RWPE2 (cell line): ENCODE measurements around the gene NCAM2.

ENCODE experiments used
- ATAC-seq: fragments of 200-7000 bp; cut with Tn5 transposase; 3 replicates; pipeline ENCODE4 v1.9.1; 2021; ENCODE audit warnings: low read depth
- DNase-seq: peaks from one replicate; pipeline ENCODE4 v3.0.0-alpha.2; 2020; ENCODE audit warnings: low spot score
- H3K27ac ChIP-seq: fragments of 450-650 bp; 2 replicates; pipeline ENCODE4 v1.5.1; 2017; ENCODE audit warnings: mild to moderate bottlenecking; ENCODE audit not compliant: poor library complexity, severe bottlenecking
- H3K27me3 ChIP-seq: fragments of 250-450 bp; sonication (Bioruptor Pico); 2 replicates; pipeline ENCODE4 v1.5.1; 2021; ENCODE audit warnings: mild to moderate bottlenecking, moderate library complexity; ENCODE audit not compliant: insufficient read depth, poor library complexity, severe bottlenecking
- H3K36me3 ChIP-seq: fragments of 250-450 bp; sonication (Bioruptor Pico); 2 replicates; pipeline ENCODE4 v1.5.1; 2020; ENCODE audit warnings: low read depth, mild to moderate bottlenecking, moderate library complexity
- H3K4me1 ChIP-seq: fragments of 250-450 bp; sonication (Bioruptor Pico); 2 replicates; pipeline ENCODE4 v1.5.1; 2021; ENCODE audit warnings: mild to moderate bottlenecking, moderate library complexity; ENCODE audit not compliant: insufficient read depth, poor library complexity, severe bottlenecking
- H3K4me3 ChIP-seq: fragments of 250-450 bp; sonication (Bioruptor Pico); 2 replicates; pipeline ENCODE4 v1.5.1; 2021; ENCODE audit warnings: mild to moderate bottlenecking, moderate library complexity; ENCODE audit not compliant: severe bottlenecking
- H3K9me3 ChIP-seq: fragments of 250-450 bp; sonication (Bioruptor Pico); 2 replicates; pipeline ENCODE4 v1.5.1; 2021; ENCODE audit warnings: mild to moderate bottlenecking, moderate library complexity; ENCODE audit not compliant: severe bottlenecking
- CTCF ChIP-seq: fragments of 450-650 bp; IDR thresholded peaks from one replicate; pipeline ENCODE4 v1.5.1; 2017; ENCODE audit warnings: mild to moderate bottlenecking, moderate library complexity; ENCODE audit not compliant: poor library complexity, severe bottlenecking

NCAM2 gene

GRCh38 chr21:20998886-20999285 is 677 bp downstream of the NCAM2 start:
- Histone ChIP-seq H3K4me1 (no peaks in the 10 kb centered on the region), H3K4me3 (no peak overlapping the region), H3K36me3 (no peaks in the 10 kb centered on the region), H3K27ac (no peak overlapping the region), H3K9me3 (no peaks in the 10 kb centered on the region), H3K27me3 (peaks cover 82% of the 10 kb centered on the region)
- no peak for TF ChIP-seq CTCF
- DNase-seq (no peak), ATAC-seq (no peak)

GRCh38 chr21:20999659-21000058 is 1.4 kb downstream of the NCAM2 start:
- Histone ChIP-seq H3K9me3 (no peaks in the 10 kb centered on the region), H3K36me3 (no peaks in the 10 kb centered on the region), H3K4me1 (no peaks in the 10 kb centered on the region), H3K27ac (no peak overlapping the region), H3K4me3 (no peak overlapping the region), H3K27me3 (peaks cover 89% of the 10 kb centered on the region)
- ATAC-seq (no peak), DNase-seq (no peak)
- peak; percentile 72 for TF ChIP-seq CTCF

- ATAC-seq = no peak
- Histone ChIP-seq H3K4me3 (no peak overlapping the region), H3K36me3 (no peaks in the 10 kb centered on the region), H3K9me3 (no peaks in the 10 kb centered on the region), H3K4me1 (no peaks in the 10 kb centered on the region), H3K27me3 (peaks cover 84% of the 10 kb centered on the region), H3K27ac (no peak overlapping the region)
- no peak for DNase-seq
- no peak for TF ChIP-seq CTCF
Observed at GRCh38 chr21:21000591-21001175, 2.5 kb downstream of the NCAM2 start.

GRCh38 chr21:21001591-21002100 is 3.4 kb downstream of the NCAM2 start:
- Histone ChIP-seq H3K4me1 (no peaks in the 10 kb centered on the region), H3K9me3 (no peaks in the 10 kb centered on the region), H3K36me3 (no peaks in the 10 kb centered on the region), H3K27me3 (peaks cover 74% of the 10 kb centered on the region), H3K4me3 (no peak overlapping the region), H3K27ac (no peak overlapping the region)
- TF ChIP-seq CTCF = no peak
- ATAC-seq = no peak
- DNase-seq = no peak

- H3K27me3 ChIP-seq = peaks cover 72% of the 10 kb centered on the region
- ATAC-seq (no peak), DNase-seq (no peak)
- H3K27ac ChIP-seq = no peak overlapping the region
- H3K4me1 ChIP-seq = no peaks in the 10 kb centered on the region
- no peaks in the 10 kb centered on the region for H3K9me3 ChIP-seq
- TF ChIP-seq CTCF = no peak
- no peaks in the 10 kb centered on the region for H3K36me3 ChIP-seq
- H3K4me3 ChIP-seq = no peak overlapping the region
Observed at GRCh38 chr21:21002153-21002552, 3.9 kb downstream of the NCAM2 start.
